ENCODE measurements around the gene SLC13A3.
A peak's percentile ranks its signal among the peaks of the same experiment; 100 is the strongest.

The SLC13A3 gene

DNA sequence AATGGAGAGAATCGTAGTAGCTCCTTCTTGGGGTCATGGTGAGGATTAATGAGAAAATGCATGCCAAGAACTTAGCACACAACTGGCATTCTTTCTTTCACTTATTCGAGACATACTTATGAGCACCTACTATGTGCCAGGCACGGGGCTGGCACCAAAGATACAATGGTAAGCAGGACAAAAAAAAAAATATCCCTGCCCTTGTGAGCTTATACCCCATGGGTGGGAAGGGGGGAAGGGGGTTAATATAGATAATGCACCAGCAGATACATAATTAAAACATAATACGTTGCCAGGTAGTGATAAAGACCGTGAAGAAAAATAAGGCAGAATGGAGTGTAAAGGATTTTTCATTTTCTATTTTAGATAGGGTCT lies 8.3 kb downstream of the SLC13A3 start:
- H3K4me1 ChIP-seq (ENCODE audit: control insufficient read depth, insufficient read depth, low read length), result peaks cover 10% of the 10 kb centered on the region
- H3K27me3 ChIP-seq (ENCODE audit: control insufficient read depth, insufficient read depth, low read length, poor library complexity, severe bottlenecking), result no peaks in the 10 kb centered on the region
- H3K27ac ChIP-seq (ENCODE audit: insufficient read depth, low read depth, low read length, poor library complexity, severe bottlenecking), result no peak overlapping the region
- no peak overlapping the region for H3K4me3 ChIP-seq (ENCODE audit: insufficient read depth, low read depth, low read length)
- 91 to 96% methylated on average over 5 of the region's 5 CpGs for WGBS, 2 experiments
- no peaks in the 10 kb centered on the region for H3K36me3 ChIP-seq (ENCODE audit: control insufficient read depth, insufficient read depth, low read length)
- H3K9me3 ChIP-seq (ENCODE audit: control insufficient read depth, low read length), result no peaks in the 10 kb centered on the region

DNA sequence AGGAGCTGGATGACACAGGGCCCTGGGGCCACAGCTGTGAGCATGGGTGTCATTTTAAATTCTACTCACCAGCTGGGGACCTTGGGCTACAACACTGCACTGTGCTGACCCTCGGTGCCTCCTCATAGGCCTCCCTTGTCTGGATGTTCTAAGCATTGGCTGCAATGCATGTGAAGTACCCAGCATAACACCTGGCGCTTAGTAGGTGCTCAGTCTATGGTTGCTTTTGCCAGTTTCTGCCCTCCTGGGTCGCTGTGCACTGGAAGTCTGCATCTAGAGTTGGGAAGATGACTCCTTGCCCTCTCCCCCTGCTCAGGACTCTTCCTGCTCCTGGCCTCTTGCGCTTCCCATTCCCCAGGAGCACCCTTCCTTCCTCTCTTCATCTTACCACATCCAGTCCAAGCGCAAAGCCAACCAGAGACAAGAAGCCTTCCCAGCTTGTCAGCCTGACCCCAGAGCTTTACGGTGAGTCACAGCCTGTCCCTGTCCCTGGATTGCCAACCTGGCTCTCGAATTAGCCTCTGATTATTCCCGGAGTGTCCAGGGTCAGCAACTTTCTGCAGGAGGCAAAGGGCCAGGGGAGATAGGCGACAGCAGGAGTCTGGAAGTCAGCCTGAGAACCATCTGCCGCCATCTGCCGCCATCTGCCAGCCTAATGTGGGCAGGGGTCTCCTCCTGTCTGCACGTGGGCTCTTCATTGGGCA lies 8.8 kb downstream of the SLC13A3 start:
- Histone ChIP-seq H3K27me3 (ENCODE audit: control insufficient read depth, insufficient read depth, low read length, poor library complexity, severe bottlenecking) (no peaks in the 10 kb centered on the region), H3K9me3 (ENCODE audit: control insufficient read depth, low read length) (no peaks in the 10 kb centered on the region), H3K36me3 (ENCODE audit: control insufficient read depth, insufficient read depth, low read length) (no peaks in the 10 kb centered on the region), H3K4me3 (ENCODE audit: insufficient read depth, low read depth, low read length) (no peak overlapping the region), H3K27ac (ENCODE audit: insufficient read depth, low read depth, low read length, poor library complexity, severe bottlenecking) (no peak overlapping the region), H3K4me1 (ENCODE audit: control insufficient read depth, insufficient read depth, low read length) (peaks cover 10% of the 10 kb centered on the region)
- 89 to 93% methylated on average over 12 of the region's 12 CpGs for WGBS, 2 experiments

DNA sequence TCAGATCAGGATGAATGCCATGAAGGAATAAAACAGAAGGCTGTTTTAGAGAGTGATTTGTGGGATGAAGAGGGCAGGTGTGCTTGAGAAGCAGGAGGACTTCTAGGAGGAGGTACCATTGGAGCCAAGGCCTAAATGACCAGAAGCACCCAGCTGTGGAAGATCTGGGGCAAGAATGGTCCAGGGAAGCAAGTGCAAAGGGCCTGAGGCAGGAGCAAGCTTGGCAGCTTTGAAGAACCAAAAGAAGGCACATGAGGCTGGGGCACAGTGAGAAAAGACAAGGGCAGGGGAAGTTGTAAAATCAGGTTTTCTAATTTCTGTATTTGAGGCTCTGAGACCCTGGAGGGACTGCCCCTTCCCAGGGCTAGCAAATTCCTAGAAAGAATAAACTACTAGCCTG lies 9.8 kb downstream of the SLC13A3 start:
- Histone ChIP-seq H3K4me3 (ENCODE audit: insufficient read depth, low read depth, low read length) (no peak overlapping the region), H3K27ac (ENCODE audit: insufficient read depth, low read depth, low read length, poor library complexity, severe bottlenecking) (no peak overlapping the region), H3K27me3 (ENCODE audit: control insufficient read depth, insufficient read depth, low read length, poor library complexity, severe bottlenecking) (no peaks in the 10 kb centered on the region), H3K4me1 (ENCODE audit: control insufficient read depth, insufficient read depth, low read length) (peaks cover 8% of the 10 kb centered on the region), H3K36me3 (ENCODE audit: control insufficient read depth, insufficient read depth, low read length) (no peaks in the 10 kb centered on the region), H3K9me3 (ENCODE audit: control insufficient read depth, low read length) (no peaks in the 10 kb centered on the region)

DNA sequence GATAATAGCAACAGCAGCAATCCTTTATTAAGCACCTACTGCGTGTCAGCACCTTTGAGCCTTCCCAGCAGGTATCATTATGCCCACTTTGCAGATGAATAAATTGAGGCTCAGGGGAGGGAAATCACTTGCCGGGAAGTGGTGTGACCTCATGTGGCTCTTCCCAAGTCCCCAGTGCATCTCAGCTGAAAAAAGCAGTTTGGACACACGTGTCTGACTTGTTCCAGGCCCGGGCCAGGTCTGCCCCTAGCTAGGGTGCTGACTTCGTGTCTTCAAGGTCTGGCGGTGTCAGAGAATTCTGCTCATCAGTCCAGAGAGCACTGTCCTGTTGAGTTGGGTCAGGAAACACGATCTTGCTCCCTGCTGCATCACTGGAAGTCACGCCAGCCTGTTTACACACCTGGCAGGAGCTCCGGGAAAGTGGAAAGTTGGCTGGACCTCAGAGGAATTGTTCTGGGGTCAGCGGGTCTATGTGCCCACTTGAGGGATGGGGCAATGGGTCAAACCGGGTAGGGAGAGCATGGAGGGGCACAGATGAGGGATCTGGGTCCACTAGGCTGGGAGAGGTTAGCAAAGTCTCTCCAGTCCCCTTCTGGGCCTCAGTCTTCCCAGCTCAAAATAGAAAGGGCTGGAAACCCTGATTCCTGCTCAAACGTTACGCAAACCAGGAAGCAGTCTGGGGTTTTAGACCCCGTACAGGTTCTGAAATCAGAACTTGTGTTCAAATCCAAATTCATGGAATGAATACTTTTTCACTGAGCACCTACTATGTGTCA lies 10.5 kb downstream of the SLC13A3 start:
- H3K9me3 ChIP-seq (ENCODE audit: control insufficient read depth, low read length), result no peaks in the 10 kb centered on the region
- H3K27me3 ChIP-seq (ENCODE audit: control insufficient read depth, insufficient read depth, low read length, poor library complexity, severe bottlenecking), result no peaks in the 10 kb centered on the region
- no peak overlapping the region for H3K4me3 ChIP-seq (ENCODE audit: insufficient read depth, low read depth, low read length)
- WGBS, 2 experiments, result 84 to 86% methylated on average over 14 of the region's 14 CpGs
- H3K27ac ChIP-seq (ENCODE audit: insufficient read depth, low read depth, low read length, poor library complexity, severe bottlenecking), result no peak overlapping the region
- peaks cover 8% of the 10 kb centered on the region for H3K4me1 ChIP-seq (ENCODE audit: control insufficient read depth, insufficient read depth, low read length)
- H3K36me3 ChIP-seq (ENCODE audit: control insufficient read depth, insufficient read depth, low read length), result no peaks in the 10 kb centered on the region

DNA sequence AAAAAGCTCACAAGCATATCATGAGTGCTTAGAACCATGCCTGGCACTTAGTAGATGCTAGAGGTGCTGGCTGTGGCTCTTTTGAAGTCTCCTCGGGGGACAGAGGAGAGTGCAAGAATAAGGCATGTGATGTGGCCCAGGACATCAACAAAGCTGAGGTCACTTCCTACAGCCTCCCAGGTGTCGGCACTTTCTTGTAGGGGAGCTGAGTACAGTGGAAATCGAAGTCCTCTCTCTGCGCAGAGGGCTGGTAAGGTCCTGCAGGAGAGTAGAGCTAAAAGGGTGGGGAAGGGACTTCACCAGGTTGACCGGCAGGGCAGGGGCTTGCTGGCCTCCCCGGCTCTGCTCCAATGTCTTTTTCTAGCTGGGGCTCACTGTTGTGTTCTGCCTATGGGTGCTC lies 11.2 kb downstream of the SLC13A3 start:
- no peaks in the 10 kb centered on the region for H3K9me3 ChIP-seq (ENCODE audit: control insufficient read depth, low read length)
- H3K27ac ChIP-seq (ENCODE audit: insufficient read depth, low read depth, low read length, poor library complexity, severe bottlenecking), result no peak overlapping the region
- WGBS, 2 experiments, result 78 to 84% methylated on average over 6 of the region's 6 CpGs
- no peaks in the 10 kb centered on the region for H3K27me3 ChIP-seq (ENCODE audit: control insufficient read depth, insufficient read depth, low read length, poor library complexity, severe bottlenecking)
- peaks cover 8% of the 10 kb centered on the region for H3K4me1 ChIP-seq (ENCODE audit: control insufficient read depth, insufficient read depth, low read length)
- H3K4me3 ChIP-seq (ENCODE audit: insufficient read depth, low read depth, low read length), result no peak overlapping the region
- H3K36me3 ChIP-seq (ENCODE audit: control insufficient read depth, insufficient read depth, low read length), result no peaks in the 10 kb centered on the region

DNA sequence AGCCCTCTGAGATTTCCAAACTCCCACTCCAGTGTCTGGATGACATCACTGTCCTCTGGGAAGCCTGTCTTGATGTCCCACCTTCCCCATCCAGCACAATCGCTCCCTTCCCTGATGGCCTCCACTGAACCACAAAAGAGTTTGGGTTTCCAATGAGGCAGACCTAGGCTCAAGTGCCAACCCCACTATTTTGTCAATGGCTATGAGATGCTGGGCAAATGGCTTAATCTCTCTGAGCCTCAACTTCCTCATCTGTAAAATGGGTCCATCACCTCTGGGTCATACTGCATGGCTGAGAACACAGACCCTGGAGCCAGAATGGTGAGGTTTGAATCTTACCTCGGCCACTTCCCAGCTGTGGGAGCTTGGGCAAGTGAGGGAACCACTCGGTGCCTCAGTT lies 11.7 kb downstream of the SLC13A3 start:
- Histone ChIP-seq H3K27ac (ENCODE audit: insufficient read depth, low read depth, low read length, poor library complexity, severe bottlenecking) (no peak overlapping the region), H3K36me3 (ENCODE audit: control insufficient read depth, insufficient read depth, low read length) (no peaks in the 10 kb centered on the region), H3K4me1 (ENCODE audit: control insufficient read depth, insufficient read depth, low read length) (peaks cover 8% of the 10 kb centered on the region), H3K9me3 (ENCODE audit: control insufficient read depth, low read length) (no peaks in the 10 kb centered on the region), H3K4me3 (ENCODE audit: insufficient read depth, low read depth, low read length) (no peak overlapping the region), H3K27me3 (ENCODE audit: control insufficient read depth, insufficient read depth, low read length, poor library complexity, severe bottlenecking) (no peaks in the 10 kb centered on the region)
- WGBS, 2 experiments, result 95 to 96% methylated on average over 3 of the region's 3 CpGs

DNA sequence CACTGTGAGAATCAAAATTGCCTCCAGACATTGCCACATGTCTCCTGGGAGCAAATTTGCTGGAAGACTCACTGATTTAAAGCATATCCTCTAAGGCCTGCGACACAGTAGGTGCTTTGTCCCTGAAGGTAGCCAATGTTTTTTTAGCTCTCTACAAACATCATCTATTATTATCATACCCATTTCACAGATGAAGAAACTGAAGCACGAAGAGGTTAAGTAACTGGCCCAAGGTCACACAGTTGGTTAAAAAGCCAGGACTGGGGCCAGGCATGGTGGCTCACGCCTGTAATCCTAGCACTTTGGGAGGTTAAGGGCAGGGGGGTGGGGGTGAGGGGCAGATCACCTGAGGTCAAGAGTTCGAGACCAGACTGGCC lies 12.4 kb downstream of the SLC13A3 start:
- no peaks in the 10 kb centered on the region for H3K27me3 ChIP-seq (ENCODE audit: control insufficient read depth, insufficient read depth, low read length, poor library complexity, severe bottlenecking)
- H3K4me1 ChIP-seq (ENCODE audit: control insufficient read depth, insufficient read depth, low read length), result peaks cover 8% of the 10 kb centered on the region
- WGBS, 2 experiments, result 88 to 97% methylated on average over 4 of the region's 4 CpGs
- no peaks in the 10 kb centered on the region for H3K36me3 ChIP-seq (ENCODE audit: control insufficient read depth, insufficient read depth, low read length)
- no peak overlapping the region for H3K4me3 ChIP-seq (ENCODE audit: insufficient read depth, low read depth, low read length)
- no peak overlapping the region for H3K27ac ChIP-seq (ENCODE audit: insufficient read depth, low read depth, low read length, poor library complexity, severe bottlenecking)
- H3K9me3 ChIP-seq (ENCODE audit: control insufficient read depth, low read length), result no peaks in the 10 kb centered on the region

DNA sequence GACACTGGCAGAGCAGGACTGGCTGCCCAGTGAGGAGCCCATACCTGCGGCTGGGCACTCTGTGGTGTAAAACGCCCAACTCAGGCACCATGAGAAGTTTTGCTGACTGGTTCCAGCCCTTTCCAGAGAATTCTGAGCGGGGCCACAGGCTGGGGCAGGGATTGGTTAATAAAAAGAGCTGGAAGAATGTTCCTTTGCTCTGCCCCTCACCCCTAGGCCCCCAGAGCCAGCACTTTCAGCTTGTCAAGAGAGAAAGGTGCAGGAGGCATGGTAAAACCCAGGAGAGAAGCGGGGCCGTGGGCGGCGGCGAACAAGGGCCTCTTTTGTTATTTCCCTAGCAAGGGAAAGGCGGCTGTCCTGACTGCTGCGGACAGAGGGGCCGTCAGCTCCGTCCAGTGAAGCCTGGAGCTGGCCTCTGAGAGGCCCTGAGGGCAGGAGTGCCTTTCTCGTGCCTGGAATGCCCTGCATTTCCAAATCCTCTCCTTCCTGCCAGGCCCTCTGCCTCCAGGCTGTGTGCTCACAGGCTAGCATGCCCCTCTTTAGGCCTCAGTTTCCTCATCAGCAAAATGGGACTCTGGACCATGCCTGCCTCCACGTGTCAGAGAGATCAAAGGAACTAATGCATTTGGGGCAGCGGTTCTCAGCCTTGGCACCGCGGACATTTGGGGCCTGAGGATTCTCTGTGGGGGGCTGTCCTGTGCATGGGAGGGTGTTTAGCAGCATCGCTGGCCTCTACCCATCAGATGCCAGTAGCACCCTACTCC lies 12.9 kb downstream of the SLC13A3 start:
- Histone ChIP-seq H3K9me3 (ENCODE audit: control insufficient read depth, low read length) (no peaks in the 10 kb centered on the region), H3K4me1 (ENCODE audit: control insufficient read depth, insufficient read depth, low read length) (peaks cover 8% of the 10 kb centered on the region), H3K36me3 (ENCODE audit: control insufficient read depth, insufficient read depth, low read length) (no peaks in the 10 kb centered on the region), H3K27me3 (ENCODE audit: control insufficient read depth, insufficient read depth, low read length, poor library complexity, severe bottlenecking) (no peaks in the 10 kb centered on the region), H3K4me3 (ENCODE audit: insufficient read depth, low read depth, low read length) (no peak overlapping the region), H3K27ac (ENCODE audit: insufficient read depth, low read depth, low read length, poor library complexity, severe bottlenecking) (peak overlapping the region; percentile 62)
- 56 to 59% methylated on average over 18 of the region's 18 CpGs for WGBS, 2 experiments

DNA sequence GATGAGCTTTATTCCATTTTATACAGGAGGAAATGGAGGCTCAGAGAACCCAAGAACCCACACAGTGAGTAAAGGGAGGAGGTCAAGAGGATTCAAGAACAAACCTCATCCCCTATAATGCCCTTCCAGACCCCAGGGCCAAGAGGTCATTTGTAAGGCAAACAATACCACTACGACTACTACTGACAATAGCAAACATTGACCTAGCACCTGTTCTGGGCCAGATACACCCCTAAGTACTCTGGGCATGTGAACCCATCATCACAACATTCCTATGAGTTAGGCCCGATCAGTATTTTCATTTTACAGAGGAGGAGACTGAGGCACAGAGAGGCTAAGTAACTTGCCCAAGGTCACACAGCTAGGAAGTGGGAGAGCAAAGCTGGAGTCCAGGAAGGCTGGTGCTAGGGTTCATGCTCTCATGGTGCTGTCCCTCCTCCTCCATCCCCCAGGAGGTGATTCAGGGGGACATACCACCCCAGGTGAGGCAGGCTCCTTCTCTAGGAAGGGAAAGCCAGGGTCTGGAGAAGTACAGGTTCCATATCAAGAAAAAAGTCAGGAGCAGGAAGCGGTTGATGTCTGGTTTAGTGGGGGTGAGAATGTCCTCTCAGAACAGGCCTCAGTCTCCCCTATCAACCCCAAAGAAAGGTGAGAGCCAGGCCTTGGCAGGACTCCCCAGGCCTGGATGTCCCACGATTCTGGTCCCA lies 13.7 kb downstream of the SLC13A3 start:
- Histone ChIP-seq H3K9me3 (ENCODE audit: control insufficient read depth, low read length) (no peaks in the 10 kb centered on the region), H3K36me3 (ENCODE audit: control insufficient read depth, insufficient read depth, low read length) (no peaks in the 10 kb centered on the region), H3K4me1 (ENCODE audit: control insufficient read depth, insufficient read depth, low read length) (peaks cover 8% of the 10 kb centered on the region), H3K27ac (ENCODE audit: insufficient read depth, low read depth, low read length, poor library complexity, severe bottlenecking) (peak overlapping the region; percentile 62), H3K4me3 (ENCODE audit: insufficient read depth, low read depth, low read length) (no peak overlapping the region), H3K27me3 (ENCODE audit: control insufficient read depth, insufficient read depth, low read length, poor library complexity, severe bottlenecking) (no peaks in the 10 kb centered on the region)
- 93 to 97% methylated on average over 4 of the region's 4 CpGs for WGBS, 2 experiments

DNA sequence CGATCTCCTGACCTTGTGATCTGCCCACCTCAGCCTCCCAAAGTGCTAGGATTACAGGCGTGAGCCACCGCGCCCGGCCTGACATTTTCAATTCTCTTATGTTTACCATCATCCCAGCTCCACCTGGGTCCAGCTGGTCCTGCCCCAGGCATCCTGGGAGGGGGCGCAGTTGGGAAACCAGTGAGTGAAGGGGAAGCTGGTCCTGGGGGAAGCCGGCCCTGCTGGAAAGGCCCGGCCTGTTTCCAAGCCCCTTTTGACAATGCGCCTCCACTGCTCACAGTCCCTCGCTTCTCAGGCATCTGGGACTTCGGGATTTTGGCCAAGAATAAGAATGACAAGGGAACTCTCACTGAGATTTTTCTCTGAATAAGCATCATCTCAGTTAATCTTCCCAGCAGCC lies 14.2 kb downstream of the SLC13A3 start:
- Histone ChIP-seq H3K4me1 (ENCODE audit: control insufficient read depth, insufficient read depth, low read length) (peaks cover 10% of the 10 kb centered on the region), H3K27me3 (ENCODE audit: control insufficient read depth, insufficient read depth, low read length, poor library complexity, severe bottlenecking) (no peaks in the 10 kb centered on the region), H3K36me3 (ENCODE audit: control insufficient read depth, insufficient read depth, low read length) (no peaks in the 10 kb centered on the region), H3K9me3 (ENCODE audit: control insufficient read depth, low read length) (no peaks in the 10 kb centered on the region), H3K27ac (ENCODE audit: insufficient read depth, low read depth, low read length, poor library complexity, severe bottlenecking) (no peak overlapping the region), H3K4me3 (ENCODE audit: insufficient read depth, low read depth, low read length) (no peak overlapping the region)
- 93 to 94% methylated on average over 11 of the region's 11 CpGs for WGBS, 2 experiments
